Nephron progenitor cell (in vitro differentiated cells): Measurements from ENCODE around the gene SECTM1.

ENCODE experiments used
- DNase-seq: peaks from one replicate; pipeline ENCODE4 v3.0.0; 2021
- H3K27ac Mint-ChIP-seq: 2 replicates; pipeline ENCODE4 v1.8.0; 2021; ENCODE audit warnings: mild to moderate bottlenecking, moderate library complexity, mixed read lengths
- H3K27me3 Mint-ChIP-seq: 2 replicates; pipeline ENCODE4 v1.8.0; 2021; ENCODE audit warnings: mild to moderate bottlenecking, low read depth, mixed read lengths; ENCODE audit not compliant: poor library complexity
- H3K36me3 Mint-ChIP-seq: 2 replicates; pipeline ENCODE4 v1.8.0; 2021; ENCODE audit warnings: low read depth, mixed read lengths
- H3K4me1 Mint-ChIP-seq: 2 replicates; pipeline ENCODE4 v1.8.0; 2021; ENCODE audit warnings: mixed read lengths
- H3K4me3 Mint-ChIP-seq: 2 replicates; pipeline ENCODE4 v1.8.0; 2021; ENCODE audit warnings: mild to moderate bottlenecking, moderate library complexity, mixed read lengths
- H3K9me3 Mint-ChIP-seq: 2 replicates; pipeline ENCODE4 v1.8.0; 2021; ENCODE audit warnings: mild to moderate bottlenecking, moderate library complexity, mixed read lengths
- TF ChIP-seq, protein P1 (sequence below): fragments of 200-600 bp; sonication (generic); IDR thresholded peaks from 2 replicates; pipeline ENCODE4 v1.5.0; 2021; ENCODE audit warnings: antibody characterized with exemption

SECTM1 gene

DNA sequence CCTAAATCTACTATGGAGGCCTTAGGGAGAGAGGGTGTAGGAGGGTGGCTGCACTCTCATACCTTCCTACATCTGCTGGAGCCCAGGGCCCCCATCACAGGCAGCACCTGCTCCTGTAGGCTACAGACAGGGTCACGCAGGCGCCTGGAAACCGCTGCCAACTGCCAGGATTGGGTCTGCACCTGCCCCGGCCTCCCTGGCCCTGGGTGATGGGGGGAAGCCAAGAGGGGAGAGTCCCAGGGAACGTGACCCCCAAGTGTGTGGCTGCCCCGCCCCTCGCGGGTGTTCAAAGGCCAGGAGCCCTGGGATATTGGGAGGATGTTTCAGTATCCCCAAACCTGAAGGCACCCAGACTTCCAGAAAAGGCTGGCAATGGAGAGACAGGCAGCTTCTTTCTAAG is 19.9 kb upstream of the SECTM1 start:
- no peak overlapping the region for H3K27ac Mint-ChIP-seq
- H3K27me3 Mint-ChIP-seq: peaks cover 23% of the 10 kb centered on the region
- H3K36me3 Mint-ChIP-seq: no peaks in the 10 kb centered on the region
- H3K9me3 Mint-ChIP-seq: no peaks in the 10 kb centered on the region
- peaks cover 45% of the 10 kb centered on the region for H3K4me1 Mint-ChIP-seq
- DNase-seq: no peak
- TF ChIP-seq, protein P1, sequence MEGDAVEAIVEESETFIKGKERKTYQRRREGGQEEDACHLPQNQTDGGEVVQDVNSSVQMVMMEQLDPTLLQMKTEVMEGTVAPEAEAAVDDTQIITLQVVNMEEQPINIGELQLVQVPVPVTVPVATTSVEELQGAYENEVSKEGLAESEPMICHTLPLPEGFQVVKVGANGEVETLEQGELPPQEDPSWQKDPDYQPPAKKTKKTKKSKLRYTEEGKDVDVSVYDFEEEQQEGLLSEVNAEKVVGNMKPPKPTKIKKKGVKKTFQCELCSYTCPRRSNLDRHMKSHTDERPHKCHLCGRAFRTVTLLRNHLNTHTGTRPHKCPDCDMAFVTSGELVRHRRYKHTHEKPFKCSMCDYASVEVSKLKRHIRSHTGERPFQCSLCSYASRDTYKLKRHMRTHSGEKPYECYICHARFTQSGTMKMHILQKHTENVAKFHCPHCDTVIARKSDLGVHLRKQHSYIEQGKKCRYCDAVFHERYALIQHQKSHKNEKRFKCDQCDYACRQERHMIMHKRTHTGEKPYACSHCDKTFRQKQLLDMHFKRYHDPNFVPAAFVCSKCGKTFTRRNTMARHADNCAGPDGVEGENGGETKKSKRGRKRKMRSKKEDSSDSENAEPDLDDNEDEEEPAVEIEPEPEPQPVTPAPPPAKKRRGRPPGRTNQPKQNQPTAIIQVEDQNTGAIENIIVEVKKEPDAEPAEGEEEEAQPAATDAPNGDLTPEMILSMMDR: no peak
- no peak overlapping the region for H3K4me3 Mint-ChIP-seq

- Mint-ChIP-seq H3K36me3 (no peaks in the 10 kb centered on the region), H3K4me3 (no peak overlapping the region), H3K9me3 (no peaks in the 10 kb centered on the region), H3K4me1 (peaks cover 41% of the 10 kb centered on the region), H3K27me3 (peaks cover 19% of the 10 kb centered on the region), H3K27ac (no peak overlapping the region)
- TF ChIP-seq, protein P1: peak; percentile 98
- DNase-seq: peak; percentile 88
These were observed 18.3 kb upstream of the SECTM1 start for GRCh38 chr17:82351713-82352488.

GRCh38 chr17:82351254-82351712 is 17.7 kb upstream of the SECTM1 start:
- H3K4me3 Mint-ChIP-seq: no peak overlapping the region

GRCh38 chr17:82350182-82351030 is 16.8 kb upstream of the SECTM1 start:
- Mint-ChIP-seq H3K36me3 (no peaks in the 10 kb centered on the region), H3K27ac (no peak overlapping the region), H3K4me1 (peaks cover 36% of the 10 kb centered on the region), H3K4me3 (no peak overlapping the region), H3K9me3 (no peaks in the 10 kb centered on the region), H3K27me3 (peaks cover 14% of the 10 kb centered on the region)
- TF ChIP-seq, protein P1: no peak
- DNase-seq: no peak

More at GRCh38 chr17:82351254-82351712, 17.7 kb upstream of the SECTM1 start:
- no peaks in the 10 kb centered on the region for H3K9me3 Mint-ChIP-seq
- DNase-seq: no peak
- H3K36me3 Mint-ChIP-seq: no peaks in the 10 kb centered on the region
- peaks cover 19% of the 10 kb centered on the region for H3K27me3 Mint-ChIP-seq
- no peak overlapping the region for H3K27ac Mint-ChIP-seq
- TF ChIP-seq, protein P1: no peak
- H3K4me1 Mint-ChIP-seq: peaks cover 40% of the 10 kb centered on the region

DNA sequence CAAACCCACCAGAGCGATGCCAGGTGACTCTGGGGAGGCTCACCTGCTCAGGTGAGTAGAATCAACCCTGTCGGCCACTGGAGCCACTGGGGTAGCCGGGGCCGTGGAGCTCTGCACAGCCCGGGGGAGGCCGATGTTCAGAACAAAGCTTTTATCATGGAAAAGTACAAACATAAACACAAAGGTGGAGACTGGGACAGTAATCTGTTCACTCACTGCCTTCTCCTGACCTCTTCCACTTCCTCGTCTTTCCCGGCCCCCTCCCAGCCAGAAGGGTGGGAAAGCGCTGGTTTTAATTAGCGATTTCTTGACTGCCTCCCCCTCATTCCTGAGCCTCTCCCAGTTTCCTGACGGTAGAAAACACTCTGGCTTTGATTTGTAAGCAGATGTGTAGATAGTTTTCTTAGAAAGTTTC is 15.7 kb upstream of the SECTM1 start:
- TF ChIP-seq, protein P1: no peak
- peak overlapping the region; percentile 16 for H3K4me3 Mint-ChIP-seq
- H3K9me3 Mint-ChIP-seq: no peaks in the 10 kb centered on the region
- peaks cover 9% of the 10 kb centered on the region for H3K27me3 Mint-ChIP-seq
- DNase-seq: no peak
- H3K4me1 Mint-ChIP-seq: peaks cover 46% of the 10 kb centered on the region
- no peak overlapping the region for H3K27ac Mint-ChIP-seq
- no peaks in the 10 kb centered on the region for H3K36me3 Mint-ChIP-seq
